B cell (primary cell): ENCODE measurements around the gene FGA. TPM values are rescaled to one million over a fixed set of nuclear protein-coding genes. Genes with fewer than 3 reads are reported as not detected.

ENCODE experiments used
- ATAC-seq: fragments of 200-7000 bp; cut with Tn5 transposase; one replicate; pipeline ENCODE4 v1.10.0; 2021; ENCODE audit warnings: low read depth, mild to moderate bottlenecking, moderate number of reproducible peaks, moderate library complexity
- CTCF ChIA-PET: fragments of 350-600 bp; sonication (Branson Sonifier 250); formaldehyde crosslinking; loops from one replicate; lab custom pipeline; 2021; ENCODE audit warnings: antibody characterized with exemption, inconsistent platforms; lab: Charles Lee
- POLR2A ChIA-PET: fragments of 350-600 bp; sonication (Branson Sonifier 250); formaldehyde crosslinking; loops from one replicate; lab custom pipeline; 2021; ENCODE audit warnings: antibody characterized with exemption; lab: Charles Lee
- DNase-seq: peaks from one replicate; pipeline ENCODE4 v3.0.0; 2013
- H2AFZ ChIP-seq: 2 replicates; pipeline ENCODE4 v1.6.1; 2012; ENCODE audit warnings: mild to moderate bottlenecking, low read depth, low read length; ENCODE audit not compliant: insufficient read depth, poor library complexity, severe bottlenecking
- H3K27ac ChIP-seq, 2 donors: 1 replicate in 1 of 2; 2 replicates in 1 of 2; pipeline ENCODE4 v1.5.1; 2012 to 2013; ENCODE audit warnings: low read length in 2 of 2, mild to moderate bottlenecking in 2 of 2, moderate library complexity in 1 of 2
- H3K27me3 ChIP-seq, 4 experiments: fragments of 200-600 bp in 1 of 4; sonication (generic) in 1 of 4; replicated peaks in 1 of 4; 1 replicate in 2 of 4; 2 replicates in 2 of 4; pipeline versions ENCODE4 v1.6.1 to v1.7.0; 2013 to 2016; ENCODE audit warnings: low read length in 3 of 4, mild to moderate bottlenecking in 2 of 4, mixed read lengths in 1 of 4, moderate library complexity in 1 of 4; ENCODE audit not compliant: insufficient read depth in 4 of 4, control insufficient read depth in 3 of 4; ENCODE audit errors: control extremely low read depth in 1 of 4
- H3K36me3 ChIP-seq, 2 experiments: replicated peaks in 1 of 2; 1 replicate in 1 of 2; 2 replicates in 1 of 2; pipeline versions ENCODE4 v1.6.1 to v1.7.1; 2013; ENCODE audit warnings: low read length in 1 of 2; ENCODE audit not compliant: insufficient read depth in 2 of 2, control insufficient read depth in 1 of 2; ENCODE audit errors: control extremely low read depth in 1 of 2, extremely low read depth in 1 of 2
- H3K4me1 ChIP-seq, 2 donors: fragments of 200-600 bp in 1 of 2; sonication (generic) in 1 of 2; 1 replicate in 1 of 2; 2 replicates in 1 of 2; pipeline versions ENCODE4 v1.5.1 to v1.6.1; 2013 to 2017; ENCODE audit warnings: low read length in 2 of 2; ENCODE audit not compliant: control insufficient read depth in 2 of 2, insufficient read depth in 2 of 2
- H3K4me2 ChIP-seq: replicated peaks from 2 replicates; pipeline ENCODE3; 2012; ENCODE audit warnings: mild to moderate bottlenecking, low read depth, low read length; ENCODE audit not compliant: poor library complexity, severe bottlenecking
- H3K4me3 ChIP-seq, 5 experiments: fragments of 200-600 bp in 1 of 5; sonication (generic) in 1 of 5; 1 replicate in 3 of 5; 2 replicates in 2 of 5; pipeline versions ENCODE4 v1.5.1 to v1.7.0; 2011 to 2016; ENCODE audit warnings: low read length in 4 of 5, mild to moderate bottlenecking in 4 of 5, low read depth in 2 of 5, control low read depth in 1 of 5, moderate library complexity in 1 of 5; ENCODE audit not compliant: insufficient read depth in 1 of 5; ENCODE audit errors: control extremely low read depth in 1 of 5, extremely low read depth in 1 of 5
- H3K79me2 ChIP-seq: fragments of 200-600 bp; sonication (generic); one replicate; pipeline ENCODE4 v1.6.0; 2016; ENCODE audit warnings: low read length; ENCODE audit not compliant: control insufficient read depth, insufficient read depth
- H3K9ac ChIP-seq: fragments of 200-600 bp; sonication (generic); 2 replicates; pipeline ENCODE4 v1.6.1; 2017; ENCODE audit warnings: mild to moderate bottlenecking, low read length, moderate library complexity
- H3K9me3 ChIP-seq, 3 donors: one replicate each; pipeline versions ENCODE4 v1.6.1 to v1.7.1; 2013; ENCODE audit warnings: low read length in 2 of 3; ENCODE audit not compliant: control insufficient read depth in 2 of 3, insufficient read depth in 1 of 3; ENCODE audit errors: control extremely low read depth in 1 of 3
- H4K20me1 ChIP-seq: 2 replicates; pipeline ENCODE4 v1.6.0; 2012; ENCODE audit warnings: mild to moderate bottlenecking, low read length; ENCODE audit not compliant: insufficient read depth, control insufficient read depth, poor library complexity, severe bottlenecking
- H3K27ac Mint-ChIP-seq: one replicate; pipeline ENCODE4 v1.8.0; 2021; ENCODE audit warnings: mixed read lengths
- H3K27me3 Mint-ChIP-seq: one replicate; pipeline ENCODE4 v1.8.0; 2021; ENCODE audit warnings: mixed read lengths
- H3K4me1 Mint-ChIP-seq: one replicate; pipeline ENCODE4 v1.8.0; 2021; ENCODE audit warnings: mixed read lengths
- H3K4me3 Mint-ChIP-seq: one replicate; pipeline ENCODE4 v1.8.0; 2021; ENCODE audit warnings: mixed read lengths
- H3K9me3 Mint-ChIP-seq: one replicate; pipeline ENCODE4 v1.8.0; 2022; ENCODE audit warnings: mixed read lengths; ENCODE audit not compliant: insufficient read depth
- EZH2 ChIP-seq: IDR thresholded peaks from 2 replicates; pipeline ENCODE4 v1.6.1; 2012; ENCODE audit warnings: borderline replicate concordance, low read depth, mild to moderate bottlenecking, moderate library complexity, low read length; ENCODE audit not compliant: insufficient read depth, poor library complexity, severe bottlenecking
- WGBS: methylation state at CpG from one replicate; pipeline ENCODE4 v1.1.5; 2013; ENCODE audit warnings: missing lambda C conversion rate; ENCODE audit not compliant: insufficient coverage; 5-methylcytosine and 5-hydroxymethylcytosine counted together
- intact Hi-C: fragments of 100-400 bp; cut with micrococcal nuclease; formaldehyde crosslinking; loops from one replicate; pipeline ENCODE4 v1.10.0; 2022
- polyA plus RNA-seq: library from polyadenylated mRNA; depleted of rRNA; stranded (reverse); fragments of >200 nt; gene quantifications from 2 replicates; pipeline ENCODE4 v1.2.3, GENCODE V29; 2012
- total RNA-seq, 2 donors: library from RNA; stranded (reverse); fragments of 120-200 nt in 1 of 2; gene quantifications; 1 replicate in 1 of 2; 2 replicates in 1 of 2; pipeline versions ENCODE4 v1.2.3 to v1.2.4, GENCODE V29; 2013 to 2022
- TF ChIP-seq, protein P1 (sequence below): fragments of 200-600 bp; IDR thresholded peaks from one replicate; pipeline ENCODE4 v1.8.0; 2022; ENCODE audit warnings: antibody characterized with exemption, mild to moderate bottlenecking

Gene FGA
- total and polyA plus RNA-seq, 2 donors (not counting 1 experiment from before 2014, with no cell fraction given), result not detected

DNA sequence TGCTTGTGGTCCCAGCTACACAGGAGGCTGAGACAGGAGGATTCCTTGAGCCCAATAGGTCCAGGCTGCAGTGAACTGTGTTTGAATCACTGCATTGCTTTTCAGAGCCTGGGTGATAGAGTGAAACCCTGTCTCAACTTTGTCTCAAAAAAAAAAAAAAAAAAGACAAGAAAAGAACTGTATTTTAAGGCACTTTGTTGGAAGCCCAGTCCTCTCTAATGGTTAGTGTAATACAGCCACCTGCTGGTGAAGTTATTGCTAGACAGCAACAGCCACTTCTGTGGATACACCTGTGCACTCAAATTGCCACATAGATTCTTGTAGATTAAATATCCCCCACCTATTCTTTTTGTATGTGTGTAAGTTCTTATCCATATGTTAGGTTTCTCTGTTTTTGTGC lies 32.1 kb upstream of the FGA start:
- CTCF ChIA-PET, result interaction anchor here (0.7 to 13.8 kb wide), 10 partner anchors 8 to 292 kb away, joined by 3 to 357 read pairs (median 4); partner anchors contain the start of genes FGB, FGG and PLRG1

GRCh38 chr4:154620111-154620510 lies 29.6 kb upstream of the FGA start:
- intact Hi-C loops, result loop anchor here (10.0 kb wide), 1 partner anchor 1335 kb away; the partner anchor contains the start of gene CTSO
- CTCF ChIA-PET, result interaction anchor here (0.7 to 13.8 kb wide), 2 partner anchors 64 to 834 kb away, joined by 4 to 357 read pairs; partner anchors contain the start of genes FGB and PLRG1

More for the DNA sequence above, 32.1 kb upstream of the FGA start:
- intact Hi-C loops, result loop anchor here (1.0 to 10.0 kb wide), 2 partner anchors 70 to 1332 kb away; partner anchors contain the start of gene CTSO
- no peaks in the 10 kb centered on the region for H4K20me1 ChIP-seq
- DNase-seq (peak; percentile 55), ATAC-seq (peak; percentile 32)
- Mint-ChIP-seq H3K27me3 (peaks cover 15% of the 10 kb centered on the region), H3K4me1 (peaks cover 5% of the 10 kb centered on the region), H3K27ac (no peak overlapping the region), H3K9me3 (no peaks in the 10 kb centered on the region), H3K4me3 (no peak overlapping the region)
- peaks cover 9 to 13% of the 10 kb centered on the region in 2 donors for H3K4me1 ChIP-seq
- no peak overlapping the region for H2AFZ ChIP-seq
- no peaks in the 10 kb centered on the region for H3K79me2 ChIP-seq
- no peaks in the 10 kb centered on the region for H3K36me3 ChIP-seq
- no peak overlapping the region for H3K4me3 ChIP-seq
- peaks cover 0 to 16% (median 9%) of the 10 kb centered on the region in 4 experiments for H3K27me3 ChIP-seq
- TF ChIP-seq, protein P1, sequence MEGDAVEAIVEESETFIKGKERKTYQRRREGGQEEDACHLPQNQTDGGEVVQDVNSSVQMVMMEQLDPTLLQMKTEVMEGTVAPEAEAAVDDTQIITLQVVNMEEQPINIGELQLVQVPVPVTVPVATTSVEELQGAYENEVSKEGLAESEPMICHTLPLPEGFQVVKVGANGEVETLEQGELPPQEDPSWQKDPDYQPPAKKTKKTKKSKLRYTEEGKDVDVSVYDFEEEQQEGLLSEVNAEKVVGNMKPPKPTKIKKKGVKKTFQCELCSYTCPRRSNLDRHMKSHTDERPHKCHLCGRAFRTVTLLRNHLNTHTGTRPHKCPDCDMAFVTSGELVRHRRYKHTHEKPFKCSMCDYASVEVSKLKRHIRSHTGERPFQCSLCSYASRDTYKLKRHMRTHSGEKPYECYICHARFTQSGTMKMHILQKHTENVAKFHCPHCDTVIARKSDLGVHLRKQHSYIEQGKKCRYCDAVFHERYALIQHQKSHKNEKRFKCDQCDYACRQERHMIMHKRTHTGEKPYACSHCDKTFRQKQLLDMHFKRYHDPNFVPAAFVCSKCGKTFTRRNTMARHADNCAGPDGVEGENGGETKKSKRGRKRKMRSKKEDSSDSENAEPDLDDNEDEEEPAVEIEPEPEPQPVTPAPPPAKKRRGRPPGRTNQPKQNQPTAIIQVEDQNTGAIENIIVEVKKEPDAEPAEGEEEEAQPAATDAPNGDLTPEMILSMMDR, result peak; percentile 56
- TF ChIP-seq EZH2, result no peak
- H3K9me3 ChIP-seq, result no peaks in the 10 kb centered on the region
- H3K9ac ChIP-seq, result no peak overlapping the region
- no peak overlapping the region for H3K4me2 ChIP-seq
- POLR2A ChIA-PET, result no interaction called here
- no peak overlapping the region for H3K27ac ChIP-seq

More at GRCh38 chr4:154620111-154620510, 29.6 kb upstream of the FGA start:
- POLR2A ChIA-PET, result no interaction called here
- Histone ChIP-seq H2AFZ (no peak overlapping the region), H3K9me3 (peaks cover 0 to 3% (median 0%) of the 10 kb centered on the region in 3 donors), H3K4me1 (peaks cover 11 to 13% of the 10 kb centered on the region in 2 donors), H3K27me3 (no peaks in the 10 kb centered on the region), H3K27ac (no peak overlapping the region), H4K20me1 (no peaks in the 10 kb centered on the region), H3K4me2 (no peak overlapping the region), H3K79me2 (no peaks in the 10 kb centered on the region), H3K9ac (no peak overlapping the region), H3K4me3 (no peak overlapping the region), H3K36me3 (no peaks in the 10 kb centered on the region)
- WGBS, result 29% methylated on average over 1 of the region's 1 CpG
- H3K4me3 Mint-ChIP-seq, result no peak overlapping the region
- no peak for TF ChIP-seq EZH2
- TF ChIP-seq, protein P1, result no peak
- no peaks in the 10 kb centered on the region for H3K9me3 Mint-ChIP-seq
- peaks cover 15% of the 10 kb centered on the region for H3K4me1 Mint-ChIP-seq
- ATAC-seq (no peak), DNase-seq (no peak)
- no peak overlapping the region for H3K27ac Mint-ChIP-seq
- H3K27me3 Mint-ChIP-seq, result peaks cover 7% of the 10 kb centered on the region
